Esophagus squamous epithelium (tissue), 5 donors: ENCODE measurements around the gene PHIP. TPM values are rescaled to one million over a fixed set of nuclear protein-coding genes. Genes with fewer than 3 reads are reported as not detected.

Experiments
- DNase-seq: peaks from one replicate; lab custom pipeline; 2025; lab: John Stamatoyannopoulos, UW
- H3K27ac ChIP-seq, 4 donors: fragments of 200-600 bp; sonication (generic); one replicate each; pipeline ENCODE4 v1.5.1; 2016 to 2019; ENCODE audit warnings: mild to moderate bottlenecking in 1 of 4
- H3K27me3 ChIP-seq, 4 donors: fragments of 200-600 bp; sonication (generic); 1 replicate in 3 of 4; 2 replicates in 1 of 4; pipeline versions ENCODE4 v1.5.1 to v1.6.0; 2017 to 2021; ENCODE audit warnings: antibody characterized with exemption in 1 of 4
- H3K36me3 ChIP-seq, 3 donors: fragments of 200-600 bp; sonication (generic); one replicate each; pipeline ENCODE4 v1.5.1; 2016 to 2019
- H3K4me1 ChIP-seq, 3 donors: fragments of 200-600 bp; sonication (generic); one replicate each; pipeline ENCODE4 v1.5.1; 2017 to 2019
- H3K4me3 ChIP-seq, 4 donors: fragments of 200-600 bp; sonication (generic); 1 replicate in 3 of 4; 2 replicates in 1 of 4; pipeline ENCODE4 v1.5.1; 2016 to 2019; ENCODE audit warnings: mild to moderate bottlenecking in 2 of 4, moderate library complexity in 1 of 4
- H3K9me3 ChIP-seq, 3 donors: fragments of 200-600 bp; sonication (generic); one replicate each; pipeline ENCODE4 v1.5.1; 2016 to 2019
- POLR2A ChIP-seq, 4 donors: fragments of 450-650 bp; IDR thresholded peaks; one replicate each; pipeline ENCODE4 v1.6.1; 2017; ENCODE audit warnings: antibody characterized with exemption in 4 of 4, mild to moderate bottlenecking in 4 of 4, moderate library complexity in 3 of 4
- WGBS, 2 donors: methylation state at CpG; one replicate each; pipeline ENCODE4 v1.1.5; 2018; 5-methylcytosine and 5-hydroxymethylcytosine counted together
- intact Hi-C: fragments of 100-400 bp; cut with DNase I; formaldehyde crosslinking; loops from one replicate; pipeline ENCODE4 v1.15.0; 2022
- total RNA-seq, 4 donors: library from RNA; depleted of rRNA; stranded (reverse); fragments of >200 nt; gene quantifications; one replicate each; pipeline ENCODE4 v1.1.0, GENCODE V29; 2016
- TF ChIP-seq, protein P1 (sequence below), 6 experiments: fragments of 450-650 bp in 4 of 6; fragments of 200-600 bp in 2 of 6; sonication (generic) in 2 of 6; IDR thresholded peaks; one replicate each; pipeline ENCODE4 v1.5.1; 2016 to 2019; ENCODE audit warnings: antibody characterized with exemption in 6 of 6, mild to moderate bottlenecking in 4 of 6, moderate library complexity in 4 of 6
- donor health status: DM: yes; HTN: yes; CAD: no.

PHIP gene
- total RNA-seq, 4 donors from 2014 or later = 11.5 to 24.0 (median 17.1) TPM

GRCh38 chr6:79005497-79005896 is 72.6 kb downstream of the PHIP start:
- Histone ChIP-seq H3K36me3 (peaks cover 0 to 64% (median 0%) of the 10 kb centered on the region in 3 donors), H3K4me1 (peaks cover 0 to 12% (median 6%) of the 10 kb centered on the region in 3 donors), H3K4me3 (no peak overlapping the region), H3K27ac (no peak overlapping the region), H3K27me3 (no peaks in the 10 kb centered on the region), H3K9me3 (no peaks in the 10 kb centered on the region)
- no peak for DNase-seq
- TF ChIP-seq, protein P1, sequence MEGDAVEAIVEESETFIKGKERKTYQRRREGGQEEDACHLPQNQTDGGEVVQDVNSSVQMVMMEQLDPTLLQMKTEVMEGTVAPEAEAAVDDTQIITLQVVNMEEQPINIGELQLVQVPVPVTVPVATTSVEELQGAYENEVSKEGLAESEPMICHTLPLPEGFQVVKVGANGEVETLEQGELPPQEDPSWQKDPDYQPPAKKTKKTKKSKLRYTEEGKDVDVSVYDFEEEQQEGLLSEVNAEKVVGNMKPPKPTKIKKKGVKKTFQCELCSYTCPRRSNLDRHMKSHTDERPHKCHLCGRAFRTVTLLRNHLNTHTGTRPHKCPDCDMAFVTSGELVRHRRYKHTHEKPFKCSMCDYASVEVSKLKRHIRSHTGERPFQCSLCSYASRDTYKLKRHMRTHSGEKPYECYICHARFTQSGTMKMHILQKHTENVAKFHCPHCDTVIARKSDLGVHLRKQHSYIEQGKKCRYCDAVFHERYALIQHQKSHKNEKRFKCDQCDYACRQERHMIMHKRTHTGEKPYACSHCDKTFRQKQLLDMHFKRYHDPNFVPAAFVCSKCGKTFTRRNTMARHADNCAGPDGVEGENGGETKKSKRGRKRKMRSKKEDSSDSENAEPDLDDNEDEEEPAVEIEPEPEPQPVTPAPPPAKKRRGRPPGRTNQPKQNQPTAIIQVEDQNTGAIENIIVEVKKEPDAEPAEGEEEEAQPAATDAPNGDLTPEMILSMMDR (IDR thresholded peaks at IDR 0.05) = no peak
- TF ChIP-seq POLR2A (IDR thresholded peaks at IDR 0.05) = no peak
- WGBS, 2 donors = 75 to 88% methylated on average over 1 of the region's 1 CpG
- intact Hi-C loops = no loop called here

GRCh38 chr6:79005024-79005423 is 73.0 kb downstream of the PHIP start:
- intact Hi-C loops = no loop called here
- Histone ChIP-seq H3K9me3 (no peaks in the 10 kb centered on the region), H3K36me3 (peaks cover 0 to 69% (median 0%) of the 10 kb centered on the region in 3 donors), H3K27me3 (no peaks in the 10 kb centered on the region), H3K27ac (no peak overlapping the region), H3K4me1 (peaks cover 0 to 12% (median 6%) of the 10 kb centered on the region in 3 donors), H3K4me3 (no peak overlapping the region)
- WGBS, 2 donors = 13 to 37% methylated on average over 1 of the region's 1 CpG
- TF ChIP-seq POLR2A (IDR thresholded peaks at IDR 0.05) = no peak
- TF ChIP-seq, protein P1 (IDR thresholded peaks at IDR 0.05) = no peak
- no peak for DNase-seq

- intact Hi-C loops = no loop called here
- H3K36me3 ChIP-seq = peaks cover 0 to 76% (median 0%) of the 10 kb centered on the region in 3 donors
- no peaks in the 10 kb centered on the region for H3K27me3 ChIP-seq
- no peak for DNase-seq
- peaks cover 0 to 12% (median 6%) of the 10 kb centered on the region in 3 donors for H3K4me1 ChIP-seq
- TF ChIP-seq, protein P1 (IDR thresholded peaks at IDR 0.05) = no peak
- TF ChIP-seq POLR2A (IDR thresholded peaks at IDR 0.05) = no peak
- no peak overlapping the region for H3K27ac ChIP-seq
- H3K9me3 ChIP-seq = no peaks in the 10 kb centered on the region
- 80 to 89% methylated on average over 2 of the region's 2 CpGs for WGBS, 2 donors
- no peak overlapping the region for H3K4me3 ChIP-seq
Measured at GRCh38 chr6:79004239-79004638, 73.8 kb downstream of the PHIP start.

DNA sequence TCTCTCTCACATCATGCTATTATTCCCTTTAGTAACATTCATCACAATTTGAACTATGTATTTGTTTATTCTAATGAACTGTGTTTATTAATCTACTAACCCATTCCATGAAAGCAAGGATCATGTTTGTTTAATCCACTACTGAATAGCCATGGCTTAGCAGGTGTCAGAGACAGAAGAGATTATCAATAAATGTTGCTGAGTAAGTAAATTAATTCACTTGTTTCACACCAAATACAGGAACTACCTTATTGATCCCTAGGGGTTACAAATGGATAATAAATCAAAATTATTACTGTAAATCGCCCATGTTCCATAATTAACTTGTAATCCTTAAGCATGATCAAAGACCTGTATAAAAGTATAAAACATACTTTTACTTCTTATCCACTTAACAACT is 76.6 kb downstream of the PHIP start:
- TF ChIP-seq POLR2A (IDR thresholded peaks at IDR 0.05) = no peak
- TF ChIP-seq, protein P1 (IDR thresholded peaks at IDR 0.05) = no peak
- Histone ChIP-seq H3K27ac (no peak overlapping the region), H3K4me1 (peaks cover 0 to 12% (median 6%) of the 10 kb centered on the region in 3 donors), H3K36me3 (peaks cover 0 to 87% (median 0%) of the 10 kb centered on the region in 3 donors), H3K9me3 (no peaks in the 10 kb centered on the region), H3K4me3 (no peak overlapping the region), H3K27me3 (no peaks in the 10 kb centered on the region)
- DNase-seq = no peak
- intact Hi-C loops = no loop called here
- 79 to 96% methylated on average over 1 of the region's 1 CpG for WGBS, 2 donors

GRCh38 chr6:78999737-79000136 is 78.3 kb downstream of the PHIP start:
- intact Hi-C loops = no loop called here
- DNase-seq = no peak
- H3K4me1 ChIP-seq = no peaks in the 10 kb centered on the region

More at GRCh38 chr6:78999737-79000136, 78.3 kb downstream of the PHIP start:
- Histone ChIP-seq H3K36me3 (peaks cover 0 to 98% (median 2%) of the 10 kb centered on the region in 3 donors), H3K9me3 (no peaks in the 10 kb centered on the region), H3K27ac (no peak overlapping the region), H3K4me3 (no peak overlapping the region), H3K27me3 (no peaks in the 10 kb centered on the region)
- TF ChIP-seq POLR2A (IDR thresholded peaks at IDR 0.05) = no peak
- TF ChIP-seq, protein P1 (IDR thresholded peaks at IDR 0.05) = no peak
